CD14-positive monocyte (primary cell): Measurements from ENCODE around the gene ANTXR1. TPM values are rescaled to one million over a fixed set of nuclear protein-coding genes. Genes with fewer than 3 reads are reported as not detected.

ENCODE experiments used
- DNase-seq, 3 donors: peaks; one replicate each; pipeline ENCODE4 v3.0.0-alpha.2; 2011 to 2022
- H2AFZ ChIP-seq: 2 replicates; pipeline ENCODE4 v1.6.0; 2012; ENCODE audit warnings: mild to moderate bottlenecking, low read depth, low read length, inconsistent platforms; ENCODE audit not compliant: insufficient read depth, poor library complexity, severe bottlenecking
- H3K27ac ChIP-seq, 2 donors: 1 replicate in 1 of 2; 2 replicates in 1 of 2; pipeline ENCODE4 v1.5.1; 2012 to 2013; ENCODE audit warnings: low read length in 2 of 2, control low read depth in 1 of 2, inconsistent platforms in 1 of 2, low read depth in 1 of 2, mild to moderate bottlenecking in 1 of 2
- H3K27me3 ChIP-seq, 2 donors: one replicate each; pipeline versions ENCODE4 v1.6.0 to v1.6.1; 2011 to 2013; ENCODE audit warnings: low read length in 2 of 2; ENCODE audit not compliant: control insufficient read depth in 2 of 2, insufficient read depth in 2 of 2
- H3K36me3 ChIP-seq, 2 donors: replicated peaks in 1 of 2; 1 replicate in 1 of 2; 2 replicates in 1 of 2; pipeline versions ENCODE4 v1.5.1 to v1.6.1; 2012 to 2013; ENCODE audit warnings: low read length in 2 of 2, control low read depth in 1 of 2, inconsistent platforms in 1 of 2, mild to moderate bottlenecking in 1 of 2; ENCODE audit not compliant: insufficient read depth in 2 of 2, control insufficient read depth in 1 of 2
- H3K4me1 ChIP-seq, 2 donors: 1 replicate in 1 of 2; 2 replicates in 1 of 2; pipeline versions ENCODE4 v1.5.1 to v1.6.1; 2012 to 2013; ENCODE audit warnings: low read length in 2 of 2, control low read depth in 1 of 2, inconsistent platforms in 1 of 2, mild to moderate bottlenecking in 1 of 2, moderate library complexity in 1 of 2; ENCODE audit not compliant: insufficient read depth in 2 of 2, control insufficient read depth in 1 of 2
- H3K4me2 ChIP-seq: replicated peaks from 2 replicates; pipeline ENCODE3; 2012; ENCODE audit warnings: low read length, moderate library complexity, mild to moderate bottlenecking; ENCODE audit not compliant: poor library complexity, severe bottlenecking; ENCODE audit errors: extremely low read depth
- H3K4me3 ChIP-seq, 3 experiments: fragments of 200-600 bp in 1 of 3; sonication (generic) in 1 of 3; replicated peaks in 1 of 3; 1 replicate in 2 of 3; 2 replicates in 1 of 3; pipeline ENCODE4 v1.5.1; 2011 to 2013; ENCODE audit warnings: low read length in 3 of 3, mild to moderate bottlenecking in 3 of 3, control low read depth in 2 of 3, low read depth in 2 of 3, inconsistent platforms in 1 of 3, moderate library complexity in 1 of 3
- H3K79me2 ChIP-seq: 2 replicates; pipeline ENCODE4 v1.6.0; 2012; ENCODE audit warnings: mild to moderate bottlenecking, control low read depth, inconsistent platforms, low read length, moderate library complexity; ENCODE audit not compliant: insufficient read depth
- H3K9ac ChIP-seq: 2 replicates; pipeline ENCODE4 v1.6.0; 2017; ENCODE audit warnings: low read length, mild to moderate bottlenecking; ENCODE audit not compliant: insufficient read depth, poor library complexity, severe bottlenecking
- H3K9me3 ChIP-seq, 2 donors: replicated peaks in 1 of 2; 1 replicate in 1 of 2; 2 replicates in 1 of 2; pipeline versions ENCODE4 v1.5.1 to v1.6.1; 2012 to 2013; ENCODE audit warnings: low read length in 2 of 2, control low read depth in 1 of 2; ENCODE audit not compliant: control insufficient read depth in 1 of 2, insufficient read depth in 1 of 2
- H4K20me1 ChIP-seq: 2 replicates; pipeline ENCODE4 v1.6.0; 2012; ENCODE audit warnings: mild to moderate bottlenecking, low read length, control low read depth, moderate library complexity; ENCODE audit not compliant: insufficient read depth
- H3K27ac Mint-ChIP-seq, 7 donors: one replicate each; pipeline ENCODE4 v1.8.0; 2020; ENCODE audit warnings: mild to moderate bottlenecking in 7 of 7, mixed read lengths in 7 of 7, moderate library complexity in 6 of 7, inconsistent platforms in 2 of 7
- H3K27me3 Mint-ChIP-seq, 3 donors: one replicate each; pipeline ENCODE4 v1.8.0; 2021 to 2022; ENCODE audit warnings: low read depth in 3 of 3, mild to moderate bottlenecking in 3 of 3, mixed read lengths in 3 of 3, moderate library complexity in 3 of 3, inconsistent platforms in 1 of 3
- H3K36me3 Mint-ChIP-seq, 2 donors: one replicate each; pipeline ENCODE4 v1.8.0; 2020; ENCODE audit warnings: mixed read lengths in 2 of 2, inconsistent platforms in 1 of 2, mild to moderate bottlenecking in 1 of 2
- H3K4me1 Mint-ChIP-seq: one replicate; pipeline ENCODE4 v1.8.0; 2020; ENCODE audit warnings: mild to moderate bottlenecking, mixed read lengths
- H3K4me3 Mint-ChIP-seq, 2 donors: one replicate each; pipeline ENCODE4 v1.8.0; 2020; ENCODE audit warnings: mild to moderate bottlenecking in 2 of 2, mixed read lengths in 2 of 2, moderate library complexity in 1 of 2
- H3K9me3 Mint-ChIP-seq, 7 donors: one replicate each; pipeline ENCODE4 v1.8.0; 2020 to 2022; ENCODE audit warnings: mixed read lengths in 7 of 7, mild to moderate bottlenecking in 6 of 7, moderate library complexity in 6 of 7, inconsistent platforms in 2 of 7
- WGBS: methylation state at CpG from one replicate; pipeline ENCODE4 v1.1.5; 2013; ENCODE audit warnings: missing lambda C conversion rate; ENCODE audit not compliant: insufficient coverage; 5-methylcytosine and 5-hydroxymethylcytosine counted together
- intact Hi-C, 2 donors: fragments of 100-400 bp; cut with micrococcal nuclease; formaldehyde crosslinking; loops; one replicate each; pipeline versions ENCODE4 v1.15.0 to v1.15.1; 2023
- polyA plus RNA-seq, 3 donors: library from polyadenylated mRNA; depleted of rRNA in 1 of 3; unstranded in 2 of 3; stranded (reverse) in 1 of 3; fragments of 300-500 nt in 2 of 3; fragments of >200 nt in 1 of 3; fragmentation: Illumina TruSeq in 2 of 3; gene quantifications; 1 replicate in 2 of 3; 2 replicates in 1 of 3; pipeline ENCODE4 v1.2.3, GENCODE V29; 2012 to 2021
- TF ChIP-seq, protein P1 (sequence below): fragments of 200-600 bp; IDR thresholded peaks from one replicate; pipeline ENCODE4 v1.8.0; 2022; ENCODE audit warnings: antibody characterized with exemption, mild to moderate bottlenecking

Gene ANTXR1
- polyA plus RNA-seq, 3 donors, result not detected

GRCh38 chr2:69180227-69180626 lies 167.2 kb downstream of the ANTXR1 start:
- Mint-ChIP-seq H3K4me3 (peak overlapping the region in 1 of 2 donors; percentile 37), H3K27ac (peak overlapping the region in 6 of 7 donors; percentile 33 to 69 (median 55)), H3K9me3 (peaks cover 0 to 1% (median 0%) of the 10 kb centered on the region in 7 donors), H3K4me1 (peaks cover 46% of the 10 kb centered on the region), H3K27me3 (peaks cover 0 to 3% (median 1%) of the 10 kb centered on the region in 3 donors), H3K36me3 (no peaks in the 10 kb centered on the region)
- TF ChIP-seq, protein P1, sequence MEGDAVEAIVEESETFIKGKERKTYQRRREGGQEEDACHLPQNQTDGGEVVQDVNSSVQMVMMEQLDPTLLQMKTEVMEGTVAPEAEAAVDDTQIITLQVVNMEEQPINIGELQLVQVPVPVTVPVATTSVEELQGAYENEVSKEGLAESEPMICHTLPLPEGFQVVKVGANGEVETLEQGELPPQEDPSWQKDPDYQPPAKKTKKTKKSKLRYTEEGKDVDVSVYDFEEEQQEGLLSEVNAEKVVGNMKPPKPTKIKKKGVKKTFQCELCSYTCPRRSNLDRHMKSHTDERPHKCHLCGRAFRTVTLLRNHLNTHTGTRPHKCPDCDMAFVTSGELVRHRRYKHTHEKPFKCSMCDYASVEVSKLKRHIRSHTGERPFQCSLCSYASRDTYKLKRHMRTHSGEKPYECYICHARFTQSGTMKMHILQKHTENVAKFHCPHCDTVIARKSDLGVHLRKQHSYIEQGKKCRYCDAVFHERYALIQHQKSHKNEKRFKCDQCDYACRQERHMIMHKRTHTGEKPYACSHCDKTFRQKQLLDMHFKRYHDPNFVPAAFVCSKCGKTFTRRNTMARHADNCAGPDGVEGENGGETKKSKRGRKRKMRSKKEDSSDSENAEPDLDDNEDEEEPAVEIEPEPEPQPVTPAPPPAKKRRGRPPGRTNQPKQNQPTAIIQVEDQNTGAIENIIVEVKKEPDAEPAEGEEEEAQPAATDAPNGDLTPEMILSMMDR, result no peak
- H3K27me3 ChIP-seq, result no peaks in the 10 kb centered on the region
- H3K4me3 ChIP-seq, result peak overlapping the region in 1 of 3 experiments; percentile 14
- peak in 1 of 3 donors; percentile 14 for DNase-seq
- intact Hi-C loops, result no loop called here
- H3K9ac ChIP-seq, result no peak overlapping the region
- H3K4me1 ChIP-seq, result peaks cover 43 to 47% of the 10 kb centered on the region in 2 donors
- no peaks in the 10 kb centered on the region for H3K79me2 ChIP-seq
- peak overlapping the region; percentile 17 to 31 for H3K27ac ChIP-seq
- WGBS, result 90% methylated on average over 1 of the region's 1 CpG
- no peaks in the 10 kb centered on the region for H4K20me1 ChIP-seq
- no peaks in the 10 kb centered on the region for H3K9me3 ChIP-seq
- H3K36me3 ChIP-seq, result no peaks in the 10 kb centered on the region
- H2AFZ ChIP-seq, result no peak overlapping the region
- peak overlapping the region; percentile 2 for H3K4me2 ChIP-seq

DNA sequence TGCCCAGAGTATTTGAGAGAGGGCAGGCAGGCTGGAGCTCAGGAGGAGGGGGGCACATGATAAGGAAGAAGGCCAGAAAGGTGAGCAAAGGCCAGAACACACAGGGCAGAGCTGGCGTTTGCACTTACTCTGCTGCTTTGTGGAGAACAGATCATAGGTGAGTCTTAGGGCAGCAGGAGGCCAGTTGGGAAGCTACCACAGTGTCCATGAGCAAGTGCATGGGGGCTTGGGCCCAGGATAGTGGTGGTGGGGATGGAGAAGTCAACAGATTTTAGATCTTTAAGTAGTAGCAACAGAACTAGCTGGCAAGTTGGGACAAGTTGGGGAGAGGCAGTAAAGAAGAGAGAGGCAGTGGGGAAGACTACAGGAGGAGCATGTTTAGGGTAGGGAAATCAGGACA lies 168.0 kb downstream of the ANTXR1 start:
- Histone ChIP-seq H3K9me3 (no peaks in the 10 kb centered on the region), H3K79me2 (no peaks in the 10 kb centered on the region), H3K4me1 (peaks cover 43 to 47% of the 10 kb centered on the region in 2 donors), H3K9ac (no peak overlapping the region), H4K20me1 (no peaks in the 10 kb centered on the region), H3K27ac (peak overlapping the region in 1 of 2 donors; percentile 8), H3K27me3 (no peaks in the 10 kb centered on the region), H3K4me2 (no peak overlapping the region), H3K36me3 (no peaks in the 10 kb centered on the region), H3K4me3 (no peak overlapping the region), H2AFZ (no peak overlapping the region)
- no peak for DNase-seq
- Mint-ChIP-seq H3K4me1 (peaks cover 46% of the 10 kb centered on the region), H3K36me3 (no peaks in the 10 kb centered on the region), H3K4me3 (no peak overlapping the region), H3K27me3 (peaks cover 1 to 3% (median 1%) of the 10 kb centered on the region in 3 donors), H3K9me3 (peaks cover 0 to 1% (median 0%) of the 10 kb centered on the region in 7 donors), H3K27ac (peak overlapping the region in 2 of 7 donors; percentile 11 to 19)
- TF ChIP-seq, protein P1, result no peak
- intact Hi-C loops, result no loop called here
- WGBS, result 94% methylated on average over 1 of the region's 1 CpG
